ENCODE data around the gene NPAS3. TPM values are rescaled to one million over a fixed set of nuclear protein-coding genes. Genes with fewer than 3 reads are reported as not detected.

NPAS3 gene
- total and polyA plus RNA-seq, 2 of the 8 experiments (the other 6 are each of a cell fraction or from before 2014, with no cell fraction given), result 0.11 to 0.60 TPM

GRCh38 chr14:33702293-33702692, 763.6 kb downstream of the NPAS3 start:
- Histone ChIP-seq H3K4me1 (replicated peaks in 1 of 4; ENCODE audit: control insufficient read depth in 3 of 4, insufficient read depth in 4 of 4, low read length in 3 of 4) (0 out of 7 replicates have a peak, but pooled peaks cover 0 to 3% (median 2%) of the 10 kb centered on the region in 4 experiments), H3K9ac (replicated peaks in 1 of 4; ENCODE audit: extremely low read depth in 1 of 4, low read depth in 3 of 4, low read length in 3 of 4) (no peak overlapping the region), H4K5ac (ENCODE audit: insufficient read length, low read depth, low read length) (no peak overlapping the region), H2AFZ (ENCODE audit: low read length) (no peak overlapping the region), H3K27ac (ENCODE audit: low read depth, low read length) (no peak overlapping the region), H4K8ac (ENCODE audit: extremely low read depth, insufficient read depth, low read length) (no peak overlapping the region), H3K23ac (ENCODE audit: insufficient read length) (no peak overlapping the region), H2AK5ac (ENCODE audit: low read depth, low read length) (no peak overlapping the region), H3K56ac (replicated peaks; ENCODE audit: insufficient read length, low read depth, low read length) (no peak overlapping the region), H3K23me2 (ENCODE audit: low read depth, low read length) (no peaks in the 10 kb centered on the region), H4K91ac (replicated peaks; ENCODE audit: insufficient read length, low read length) (no peak overlapping the region), H3K9me3 (ENCODE audit: insufficient read depth in 2 of 2, low read depth in 1 of 2, low read length in 1 of 2) (no peaks in the 10 kb centered on the region), H4K20me1 (replicated peaks in 1 of 2; ENCODE audit: control insufficient read depth in 1 of 2, insufficient read depth in 2 of 2, low read length in 2 of 2) (no peaks in the 10 kb centered on the region), H2BK12ac (ENCODE audit: low read depth, low read length) (no peak overlapping the region), H3K4me3 (ENCODE audit: extremely low read depth in 1 of 4, insufficient read depth in 2 of 4, low read depth in 3 of 4, low read length in 4 of 4) (no peak overlapping the region), H3K27me3 (replicated peaks in 1 of 4; ENCODE audit: control insufficient read depth in 3 of 4, extremely low read depth in 1 of 4, insufficient read depth in 3 of 4, low read length in 3 of 4) (no peaks in the 10 kb centered on the region), H2BK120ac (replicated peaks; ENCODE audit: low read depth, low read length) (no peak overlapping the region), H3K36me3 (ENCODE audit: control insufficient read depth in 2 of 4, insufficient read depth in 4 of 4, low read length in 3 of 4) (no peaks in the 10 kb centered on the region), H2BK5ac (ENCODE audit: low read depth, low read length) (no peak overlapping the region), H2BK20ac (ENCODE audit: low read length) (no peak overlapping the region), H3K4me2 (ENCODE audit: insufficient read depth in 1 of 2, low read depth in 2 of 2, low read length in 2 of 2) (no peak overlapping the region), H3K79me1 (ENCODE audit: low read depth, low read length) (no peaks in the 10 kb centered on the region), H3K14ac (ENCODE audit: insufficient read length) (no peak overlapping the region), H3K79me2 (ENCODE audit: control insufficient read depth in 1 of 2, insufficient read depth in 2 of 2, low read length in 2 of 2) (no peaks in the 10 kb centered on the region), H3K18ac (ENCODE audit: extremely low read depth, low read length) (no peak overlapping the region), H3K4ac (replicated peaks; ENCODE audit: insufficient read length, low read depth, low read length) (no peak overlapping the region), H2BK15ac (ENCODE audit: low read length) (no peak overlapping the region)
- POLR2A ChIA-PET (ENCODE audit: partially characterized antibody), result no interaction called here
- TF ChIP-seq CBX8 (IDR thresholded peaks at IDR 0.05; ENCODE audit: borderline replicate concordance, low read depth, low read length) (no peak), ZNF274 (IDR thresholded peaks at IDR 0.05; ENCODE audit: borderline replicate concordance, extremely low read depth, low read length) (no peak), TBP (IDR thresholded peaks at IDR 0.05; ENCODE audit: low read depth, low read length) (no peak), MAFK (IDR thresholded peaks at IDR 0.05; ENCODE audit: low read depth, low read length) (no peak), FOSL1 (IDR thresholded peaks at IDR 0.05; ENCODE audit: insufficient read depth, low read depth, low read length) (no peak), PHF8 (conservative IDR thresholded peaks at IDR 0.05; ENCODE audit: low read depth, low read length) (no peak), ATF3 (IDR thresholded peaks at IDR 0.05; ENCODE audit: insufficient read depth, low read depth, low read length) (no peak)
- FAIRE-seq (no peak), DNase-seq (ENCODE audit: low read depth in 1 of 2, low spot score in 2 of 2) (no peak)
- WGBS, 2 experiments (ENCODE audit: extremely low coverage in 1 of 2, insufficient coverage in 1 of 2, insufficient read length in 1 of 2, insufficient replicate concordance in 2 of 2, low coverage in 1 of 2, low lambda C conversion rate in 2 of 2, missing lambda C conversion rate in 1 of 2), result 91% methylated on average over 1 of the region's 1 CpG; no CpG with 5 or more reads in 1 of the 2 experiments
- CTCF ChIA-PET (ENCODE audit: partially characterized antibody), result no interaction called here

Measured in H1 (cell line).